H1 (cell line): ENCODE data around the gene ERO1B. TPM values are rescaled to one million over a fixed set of nuclear protein-coding genes. Genes with fewer than 3 reads are reported as not detected.

Experiments used
- ATF3 ChIP-seq: IDR thresholded peaks from 2 replicates; pipeline ENCODE4 v1.6.1; 2011; ENCODE audit warnings: low read depth, mild to moderate bottlenecking, low read length; ENCODE audit not compliant: insufficient read depth
- BCL11A ChIP-seq, 2 experiments: IDR thresholded peaks; one replicate each; pipeline ENCODE4 v1.6.1; 2011; ENCODE audit warnings: low read depth in 2 of 2, low read length in 2 of 2, mild to moderate bottlenecking in 2 of 2
- CHD7 ChIP-seq: fragments of 300-600 bp; sonication (generic); IDR thresholded peaks from 2 replicates; pipeline ENCODE4 v1.7.1; 2012; ENCODE audit warnings: low read length, moderate library complexity, mild to moderate bottlenecking, inconsistent platforms; ENCODE audit not compliant: insufficient replicate concordance
- TAF7 ChIP-seq: optimal IDR thresholded peaks from 2 replicates; pipeline ENCODE3; 2011; ENCODE audit warnings: low read depth, mild to moderate bottlenecking, inconsistent platforms, low read length, moderate library complexity, borderline replicate concordance
- TBP ChIP-seq: IDR thresholded peaks from 2 replicates; pipeline ENCODE4 v1.6.1; 2011; ENCODE audit warnings: low read depth, low read length, improper control_type of control experiment
- TCF12 ChIP-seq: IDR thresholded peaks from 2 replicates; pipeline ENCODE4 v1.6.1; 2011; ENCODE audit warnings: low read depth, mild to moderate bottlenecking, low read length
- USF2 ChIP-seq: IDR thresholded peaks from 2 replicates; pipeline ENCODE4 v1.6.1; 2011; ENCODE audit warnings: low read length, improper control_type of control experiment
- polyA plus RNA-seq, 7 experiments: library from polyadenylated mRNA; depleted of rRNA in 3 of 7; stranded (reverse) in 5 of 7; unstranded in 2 of 7; fragments of >200 nt in 5 of 7; fragments of 200-250 nt in 2 of 7; gene quantifications; 1 replicate in 5 of 7; 2 replicates in 1 of 7; 4 replicates in 1 of 7; pipeline versions ENCODE4 v1.2.1 to v1.2.3, GENCODE V29; 2011 to 2013; ENCODE audit warnings: missing spikeins in 2 of 7, mixed read lengths in 2 of 7
- total RNA-seq: library from RNA; stranded (reverse); fragmentation: NEBNext Ultra II Directional; extraction: Animal tissue kit (Norgen Biotek cat#: 25700); gene quantifications from 2 replicates; pipeline ENCODE4 v1.2.1, GENCODE V29; 2021

The ERO1B gene
- total and polyA plus RNA-seq, 2 of the 8 experiments (the other 6 are each of a cell fraction or from before 2014, with no cell fraction given): 0.74 to 5.6 TPM

GRCh38 chr1:236326432-236326831 is 44.7 kb upstream of the ERO1B start (continued):
- TF ChIP-seq CHD7 (no peak), ATF3 (no peak), USF2 (no peak), BCL11A (IDR thresholded peaks at IDR 0.05; ENCODE audit: low read depth in 2 of 2, low read length in 2 of 2) (no peak), TAF7 (no peak), TBP (no peak), TCF12 (no peak)
